SK-N-SH treated with all-trans-retinoic acid at 6 μM for 48 hours (cell line): ENCODE data around the gene CEP95.
"Not testable (repeated sequence)": the region's sequence is repeated elsewhere in the genome, so short reads cannot be mapped to it uniquely, and the experiment has no call there.

Experiments
- ATAC-seq: fragments of 200-7000 bp; cut with Tn5 transposase; 3 replicates; pipeline ENCODE4 v1.9.1; 2020; ENCODE audit warnings: mild to moderate bottlenecking, moderate library complexity
- BACH2 ChIP-seq: fragments of 250-450 bp; sonication (Bioruptor Pico); IDR thresholded peaks from 2 replicates; pipeline ENCODE4 v1.9.0; 2021; ENCODE audit warnings: mild to moderate bottlenecking, borderline replicate concordance
- CREB5 ChIP-seq: fragments of 250-450 bp; sonication (Bioruptor Pico); IDR thresholded peaks from 2 replicates; pipeline ENCODE4 v1.5.1; 2020; ENCODE audit warnings: low read depth, mild to moderate bottlenecking, moderate library complexity
- CSDC2 ChIP-seq: fragments of 250-450 bp; sonication (Bioruptor Pico); IDR thresholded peaks from 2 replicates; pipeline ENCODE4 v1.5.0; 2020; ENCODE audit warnings: mild to moderate bottlenecking, moderate library complexity
- ESRRG ChIP-seq: fragments of 250-450 bp; sonication (Bioruptor Pico); IDR thresholded peaks from 2 replicates; pipeline ENCODE4 v1.6.1; 2021; ENCODE audit warnings: mild to moderate bottlenecking
- GLIS3 ChIP-seq: fragments of 250-450 bp; sonication (Bioruptor Pico); IDR thresholded peaks from 2 replicates; pipeline ENCODE4 v1.5.0; 2020; ENCODE audit warnings: mild to moderate bottlenecking, moderate library complexity
- ISL1 ChIP-seq: fragments of 250-450 bp; sonication (Bioruptor Pico); IDR thresholded peaks from 2 replicates; pipeline ENCODE4 v2.1.2; 2022; ENCODE audit warnings: mild to moderate bottlenecking, moderate library complexity
- POU6F1 ChIP-seq: fragments of 250-450 bp; sonication (Bioruptor Pico); IDR thresholded peaks from 2 replicates; pipeline ENCODE4 v1.8.0; 2021; ENCODE audit warnings: low read depth, mild to moderate bottlenecking, moderate library complexity, borderline replicate concordance
- PPARA ChIP-seq: fragments of 250-450 bp; sonication (Bioruptor Pico); IDR thresholded peaks from 2 replicates; pipeline ENCODE4 v1.5.0; 2020; ENCODE audit warnings: mild to moderate bottlenecking, borderline replicate concordance
- RARB ChIP-seq: fragments of 250-450 bp; sonication (Bioruptor Pico); IDR thresholded peaks from 2 replicates; pipeline ENCODE4 v1.8.0; 2021; ENCODE audit warnings: mild to moderate bottlenecking, moderate library complexity
- SNAI2 ChIP-seq: fragments of 250-450 bp; sonication (Bioruptor Pico); IDR thresholded peaks from 2 replicates; pipeline ENCODE4 v1.5.0; 2020; ENCODE audit warnings: mild to moderate bottlenecking, moderate library complexity
- TCF4 ChIP-seq: fragments of 250-450 bp; sonication (Bioruptor Pico); IDR thresholded peaks from 2 replicates; pipeline ENCODE4 v1.8.0; 2021; ENCODE audit warnings: mild to moderate bottlenecking, moderate library complexity, borderline replicate concordance
- TOX ChIP-seq: fragments of 250-450 bp; sonication (Bioruptor Pico); IDR thresholded peaks from 2 replicates; pipeline ENCODE4 v1.8.0; 2021; ENCODE audit warnings: mild to moderate bottlenecking, moderate library complexity, borderline replicate concordance
- TSHZ2 ChIP-seq: fragments of 250-450 bp; sonication (Bioruptor Pico); IDR thresholded peaks from 2 replicates; pipeline ENCODE4 v1.5.0; 2020; ENCODE audit warnings: mild to moderate bottlenecking, moderate library complexity
- ZC3H10 ChIP-seq: fragments of 250-450 bp; sonication (Bioruptor Pico); IDR thresholded peaks from 2 replicates; pipeline ENCODE4 v1.5.1; 2021; ENCODE audit warnings: mild to moderate bottlenecking, moderate library complexity
- ZFP3 ChIP-seq: fragments of 250-450 bp; sonication (Bioruptor Pico); IDR thresholded peaks from 2 replicates; pipeline ENCODE4 v1.5.0; 2020; ENCODE audit warnings: mild to moderate bottlenecking, moderate library complexity
- ZFP30 ChIP-seq: fragments of 450-650 bp; formaldehyde crosslinking; IDR thresholded peaks from 2 replicates; pipeline ENCODE4 v1.5.0; 2022; ENCODE audit warnings: mild to moderate bottlenecking, moderate library complexity
- ZNF70 ChIP-seq: fragments of 450-650 bp; formaldehyde crosslinking; IDR thresholded peaks from 2 replicates; pipeline ENCODE4 v1.5.0; 2020; ENCODE audit warnings: mild to moderate bottlenecking, moderate library complexity
- ZNF8 ChIP-seq: fragments of 450-650 bp; formaldehyde crosslinking; IDR thresholded peaks from 2 replicates; pipeline ENCODE4 v1.5.0; 2020; ENCODE audit warnings: mild to moderate bottlenecking, moderate library complexity
- TF ChIP-seq, protein P1 (sequence below): fragments of 250-450 bp; sonication (Bioruptor Pico); IDR thresholded peaks from 2 replicates; pipeline ENCODE4 v1.8.0; 2020; ENCODE audit warnings: mild to moderate bottlenecking, moderate library complexity, borderline replicate concordance

CEP95 gene

DNA sequence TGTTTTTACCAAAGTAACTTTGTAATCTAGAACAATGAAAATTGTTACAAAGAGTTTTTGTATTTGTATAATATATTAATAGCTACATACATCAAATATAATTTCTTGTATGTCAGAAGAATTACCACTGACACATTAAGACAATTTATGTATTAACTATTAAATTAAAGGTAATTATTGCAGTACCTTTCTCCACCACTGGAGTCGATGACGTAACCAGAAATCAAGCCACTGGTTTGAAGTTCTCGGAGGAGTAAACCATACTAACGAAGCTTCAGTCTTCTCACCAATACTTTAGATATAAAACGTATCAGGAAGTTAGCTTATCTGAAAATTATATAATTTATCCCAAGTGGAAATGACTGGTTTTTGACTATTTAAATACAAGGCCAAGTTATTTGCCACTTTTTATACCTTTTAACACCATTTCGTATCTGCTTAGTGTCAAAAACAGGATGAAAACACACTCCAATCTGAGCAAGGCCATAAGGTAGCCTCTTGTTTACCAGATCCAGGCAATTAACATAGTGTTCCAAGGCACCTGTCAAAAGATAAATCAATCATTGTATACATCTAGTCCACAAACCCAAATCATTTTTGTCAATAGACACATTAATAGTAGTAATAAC, 14.2 kb upstream of the CEP95 start:
- no peak for TF ChIP-seq ISL1 (CRISPR knock-in tag)
- no peak for TF ChIP-seq ZC3H10 (CRISPR knock-in tag)
- TF ChIP-seq PPARA (CRISPR knock-in tag) = no peak
- TF ChIP-seq TCF4 (CRISPR knock-in tag) = no peak
- TF ChIP-seq, protein P1, sequence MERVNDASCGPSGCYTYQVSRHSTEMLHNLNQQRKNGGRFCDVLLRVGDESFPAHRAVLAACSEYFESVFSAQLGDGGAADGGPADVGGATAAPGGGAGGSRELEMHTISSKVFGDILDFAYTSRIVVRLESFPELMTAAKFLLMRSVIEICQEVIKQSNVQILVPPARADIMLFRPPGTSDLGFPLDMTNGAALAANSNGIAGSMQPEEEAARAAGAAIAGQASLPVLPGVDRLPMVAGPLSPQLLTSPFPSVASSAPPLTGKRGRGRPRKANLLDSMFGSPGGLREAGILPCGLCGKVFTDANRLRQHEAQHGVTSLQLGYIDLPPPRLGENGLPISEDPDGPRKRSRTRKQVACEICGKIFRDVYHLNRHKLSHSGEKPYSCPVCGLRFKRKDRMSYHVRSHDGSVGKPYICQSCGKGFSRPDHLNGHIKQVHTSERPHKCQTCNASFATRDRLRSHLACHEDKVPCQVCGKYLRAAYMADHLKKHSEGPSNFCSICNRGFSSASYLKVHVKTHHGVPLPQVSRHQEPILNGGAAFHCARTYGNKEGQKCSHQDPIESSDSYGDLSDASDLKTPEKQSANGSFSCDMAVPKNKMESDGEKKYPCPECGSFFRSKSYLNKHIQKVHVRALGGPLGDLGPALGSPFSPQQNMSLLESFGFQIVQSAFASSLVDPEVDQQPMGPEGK (CRISPR knock-in tag) = no peak
- no peak for TF ChIP-seq BACH2 (CRISPR knock-in tag)
- no peak for TF ChIP-seq GLIS3 (CRISPR knock-in tag)
- TF ChIP-seq CSDC2 = no peak
- TF ChIP-seq CREB5 = no peak
- no peak for TF ChIP-seq TSHZ2 (CRISPR knock-in tag)
- ATAC-seq = no peak

DNA sequence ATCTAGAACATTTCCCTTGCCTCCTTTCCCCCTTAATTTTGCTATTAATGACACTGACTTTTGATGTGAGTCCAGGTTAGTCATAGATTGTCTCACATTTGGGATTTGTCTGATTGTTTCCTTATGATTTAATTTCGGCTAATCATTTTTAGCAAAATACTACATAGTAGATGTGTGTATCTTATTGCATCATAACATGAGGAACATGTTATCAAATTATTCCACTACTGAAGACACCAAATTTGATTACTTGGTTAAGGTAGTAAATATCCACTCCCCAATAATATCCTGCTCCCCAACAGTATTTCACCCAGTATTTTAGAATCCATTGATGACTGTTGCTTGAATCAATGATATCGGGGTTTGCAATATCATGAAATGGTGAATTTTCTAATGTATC, 12.7 kb upstream of the CEP95 start:
- TF ChIP-seq ESRRG (CRISPR knock-in tag) = no peak
- TF ChIP-seq, protein P1 (CRISPR knock-in tag) = no peak
- ATAC-seq = no peak

DNA sequence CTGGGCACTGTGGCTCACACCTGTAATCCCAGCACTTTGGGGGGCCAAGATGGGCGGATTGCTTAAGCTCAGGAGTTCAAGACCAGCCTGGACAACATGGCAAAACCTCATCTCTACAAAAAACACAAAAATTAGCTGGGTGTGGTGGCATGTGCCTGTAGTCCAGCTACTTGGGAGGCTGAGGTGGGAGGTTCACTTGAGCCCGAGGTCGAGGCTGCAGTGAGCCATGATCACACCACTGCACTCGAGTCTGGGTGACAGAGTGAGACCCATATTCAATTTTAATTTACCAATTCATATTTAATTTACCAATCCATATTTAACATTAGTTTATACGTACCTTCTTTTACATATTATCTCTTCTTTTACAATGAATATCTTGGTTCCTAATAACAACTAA, 11.5 kb upstream of the CEP95 start:
- ATAC-seq = not testable (repeated sequence)

GRCh38 chr17:64496348-64496785, 10.4 kb upstream of the CEP95 start:
- no peak for TF ChIP-seq ZC3H10 (CRISPR knock-in tag)
- TF ChIP-seq ESRRG (CRISPR knock-in tag) = no peak
- no peak for TF ChIP-seq GLIS3 (CRISPR knock-in tag)
- no peak for TF ChIP-seq ZNF8
- TF ChIP-seq ZNF70 (CRISPR knock-in tag) = no peak
- no peak for TF ChIP-seq POU6F1 (CRISPR knock-in tag)
- TF ChIP-seq, protein P1 (CRISPR knock-in tag) = no peak
- no peak for TF ChIP-seq ISL1 (CRISPR knock-in tag)
- TF ChIP-seq ZFP30 = no peak
- TF ChIP-seq SNAI2 (CRISPR knock-in tag) = no peak
- no peak for TF ChIP-seq BACH2 (CRISPR knock-in tag)
- TF ChIP-seq ZFP3 = no peak
- no peak for TF ChIP-seq RARB (CRISPR knock-in tag)
- TF ChIP-seq CSDC2 = no peak
- no peak for TF ChIP-seq TOX (CRISPR knock-in tag)
- no peak for TF ChIP-seq TSHZ2 (CRISPR knock-in tag)
- no peak for ATAC-seq
